GM18907 (cell line): Measurements from ENCODE around the gene ADD2.
"Not testable (repeated sequence)": the region's sequence is repeated elsewhere in the genome, so short reads cannot be mapped to it uniquely, and the experiment has no call there.

Experiments used
- ATAC-seq: cut with Tn5 transposase; IDR thresholded peaks from one replicate; pipeline ENCODE4 v1.9.1; 2021; ENCODE audit warnings: mild to moderate bottlenecking, moderate library complexity; ENCODE audit not compliant: unreplicated experiment

Gene ADD2

GRCh38 chr2:70753902-70754301 is 14.1 kb downstream of the ADD2 start:
- no peak for ATAC-seq

GRCh38 chr2:70753031-70753430 is 15.0 kb downstream of the ADD2 start:
- no peak for ATAC-seq

DNA sequence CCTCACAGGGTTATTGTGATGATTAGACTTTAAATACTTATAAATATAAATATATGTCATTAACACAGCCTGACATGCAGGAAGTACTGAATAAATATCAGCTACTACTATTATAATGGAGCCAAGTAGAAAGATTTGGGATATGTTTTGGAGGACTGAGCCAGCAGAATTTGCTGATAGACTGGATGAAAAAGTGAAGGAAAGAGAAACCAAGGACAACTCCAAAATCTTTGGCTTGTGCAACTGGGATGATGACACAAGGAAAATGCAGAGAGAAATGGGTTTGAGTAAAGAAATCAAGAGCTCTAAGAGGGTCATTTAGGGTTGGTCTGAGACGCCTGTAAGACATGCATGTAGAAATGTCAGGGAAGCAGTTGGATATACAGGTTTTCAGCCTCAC is 15.6 kb downstream of the ADD2 start:
- no peak for ATAC-seq

- no peak for ATAC-seq
Measured at GRCh38 chr2:70751881-70752280, 16.1 kb downstream of the ADD2 start.

DNA sequence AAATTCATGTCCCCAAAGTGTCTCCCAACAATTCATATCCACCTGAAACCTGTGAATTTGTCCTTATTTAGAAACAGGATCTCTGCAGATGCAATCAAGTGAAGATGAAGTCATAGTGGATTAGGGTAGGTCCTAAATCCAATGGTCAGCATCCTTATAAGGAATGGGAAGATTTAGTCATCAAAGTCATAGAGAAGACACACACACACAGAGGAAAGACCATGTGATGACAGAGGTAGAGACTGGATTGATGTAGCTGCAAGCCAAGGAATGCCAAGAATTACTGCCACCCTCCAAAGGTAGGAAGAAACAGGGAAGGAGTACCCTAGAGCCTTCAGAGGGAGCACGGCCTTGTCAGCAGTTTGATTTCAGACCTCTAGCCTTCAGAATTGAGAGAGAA is 17.7 kb downstream of the ADD2 start:
- no peak for ATAC-seq

DNA sequence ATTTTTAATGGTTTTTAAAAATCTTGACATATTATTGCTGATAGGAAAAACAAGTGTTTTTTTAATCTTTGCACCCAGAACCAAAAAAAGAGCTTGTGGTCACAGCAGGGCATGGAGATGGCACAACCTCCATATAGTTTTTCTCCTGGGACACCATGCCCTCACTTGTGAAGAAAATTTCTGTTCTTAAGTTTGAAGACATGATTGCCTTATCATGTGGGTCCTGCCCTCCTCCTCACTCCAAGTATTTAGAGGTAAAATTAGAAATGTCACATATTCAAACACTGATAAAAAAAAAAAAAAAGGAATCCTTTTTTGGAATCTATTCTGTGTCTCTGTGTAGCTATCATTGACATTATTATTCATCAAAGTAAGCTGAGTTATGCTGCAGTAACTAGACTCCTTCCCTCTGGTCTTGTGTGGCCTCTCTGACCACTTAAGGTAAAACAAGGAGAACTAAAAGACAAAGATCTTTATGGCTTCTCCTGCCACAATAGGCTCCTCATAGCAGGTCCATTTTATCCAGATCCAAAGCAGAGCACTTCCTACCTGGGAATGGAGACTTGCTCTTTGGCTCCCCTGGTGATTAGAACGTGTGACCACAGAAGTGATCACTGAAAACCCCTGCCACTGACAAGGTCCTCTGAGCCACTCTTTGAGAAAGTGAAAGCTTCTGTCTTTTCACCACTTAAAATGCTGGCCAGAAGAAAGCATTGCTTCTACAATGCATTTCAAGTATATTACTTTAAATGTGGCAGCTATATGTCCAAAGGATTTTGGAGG is 19.8 kb downstream of the ADD2 start:
- no peak for ATAC-seq

DNA sequence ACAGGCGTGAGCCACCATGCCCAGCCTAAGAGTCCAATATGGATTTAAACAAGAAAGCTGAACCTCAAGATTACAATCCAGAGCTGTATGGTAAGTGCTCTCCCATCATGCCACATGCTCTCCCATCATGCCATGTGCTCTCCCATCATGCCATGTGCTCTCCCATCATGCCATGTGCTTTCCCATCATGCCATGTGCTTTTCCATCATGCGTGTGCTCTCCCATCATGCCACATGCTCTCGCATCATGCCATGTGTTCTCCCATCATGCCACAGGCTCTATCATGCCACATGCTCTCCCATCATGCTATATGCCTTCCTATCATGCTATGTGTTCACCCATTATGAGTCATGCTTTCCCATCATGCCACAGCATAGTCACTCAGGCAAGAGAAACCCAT is 20.7 kb downstream of the ADD2 start:
- no peak for ATAC-seq

DNA sequence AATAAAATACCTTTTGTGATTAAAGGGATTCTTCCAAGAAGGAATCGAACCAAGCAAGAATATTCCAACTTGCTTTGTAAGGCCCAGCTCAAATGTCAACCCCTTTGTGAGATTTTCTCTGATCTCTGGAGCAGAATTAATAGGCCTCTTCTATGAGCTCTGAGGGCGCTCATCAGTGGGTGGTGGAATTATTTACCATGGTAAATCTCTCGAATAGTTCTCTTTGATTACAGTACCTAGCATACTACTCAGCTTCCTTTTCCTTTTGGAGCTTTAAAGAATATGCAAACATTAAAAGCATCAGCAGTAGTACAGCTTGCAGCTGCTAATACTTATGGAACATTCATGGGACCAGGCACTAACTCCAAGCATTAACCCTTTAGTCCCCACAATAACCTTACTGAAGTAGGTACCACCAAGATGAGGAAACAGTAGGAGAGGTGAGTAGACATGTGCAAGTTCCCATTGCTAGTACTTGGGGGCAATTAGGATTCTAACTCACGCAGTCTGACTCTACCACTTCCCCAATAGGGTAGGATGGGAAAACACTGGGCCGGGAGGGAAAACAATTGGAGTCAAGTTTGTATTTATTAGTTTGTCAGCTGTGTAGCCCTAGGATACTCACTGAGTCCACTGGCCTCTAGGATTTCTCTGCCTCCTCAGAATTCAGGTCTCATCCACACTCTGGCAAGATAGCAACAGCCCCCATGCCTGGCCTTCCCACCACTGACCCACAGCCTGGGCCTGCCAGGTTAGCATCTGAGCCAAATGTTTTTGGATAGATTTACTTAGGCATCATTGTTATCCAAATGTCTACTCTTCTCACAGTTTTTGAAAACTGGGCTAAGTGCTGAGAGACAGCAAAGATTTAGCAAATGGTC is 21.7 kb downstream of the ADD2 start:
- no peak for ATAC-seq

DNA sequence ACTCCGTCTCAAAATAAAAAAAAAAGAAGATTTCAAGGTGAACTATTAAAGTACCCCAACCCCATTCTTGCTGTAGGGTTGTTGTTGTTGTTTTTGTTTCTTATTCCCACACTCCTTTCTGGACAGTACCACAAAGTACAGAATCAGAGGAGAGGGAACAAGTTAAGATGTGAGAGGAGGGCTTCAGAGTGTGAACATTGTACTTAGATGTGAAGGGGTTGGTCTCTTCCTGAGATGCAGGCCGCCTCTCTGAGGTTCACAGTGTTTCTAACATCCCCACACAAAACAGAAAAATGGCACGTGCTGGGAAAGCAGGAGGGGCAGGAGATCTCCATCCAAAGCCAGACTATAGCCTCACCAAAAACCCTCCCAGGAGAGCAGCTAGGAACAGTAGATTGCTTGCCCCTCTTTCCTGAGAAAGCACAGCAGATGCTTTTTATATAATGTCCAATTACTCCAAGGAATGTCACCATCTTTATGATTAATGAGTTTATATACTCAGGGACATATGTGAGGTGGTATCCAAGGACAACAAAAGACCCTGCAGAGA is 22.6 kb downstream of the ADD2 start:
- ATAC-seq = no peak

- ATAC-seq = no peak
Measured at GRCh38 chr2:70744397-70744796, 23.6 kb downstream of the ADD2 start.

- no peak for ATAC-seq
Measured at GRCh38 chr2:70743677-70744076, 24.3 kb downstream of the ADD2 start.

- ATAC-seq = no peak
Measured at GRCh38 chr2:70743068-70743467, 24.9 kb downstream of the ADD2 start.

GRCh38 chr2:70739492-70739891 is 28.5 kb downstream of the ADD2 start:
- ATAC-seq = not testable (repeated sequence)

- no peak for ATAC-seq
Measured at GRCh38 chr2:70738159-70738558, 29.8 kb downstream of the ADD2 start.

- no peak for ATAC-seq
Measured at GRCh38 chr2:70735071-70735470, 32.9 kb downstream of the ADD2 start.

- no peak for ATAC-seq
Measured at GRCh38 chr2:70733646-70734180, 34.3 kb downstream of the ADD2 start.

- ATAC-seq = no peak
Measured at GRCh38 chr2:70732766-70733645, 35.0 kb downstream of the ADD2 start.

DNA sequence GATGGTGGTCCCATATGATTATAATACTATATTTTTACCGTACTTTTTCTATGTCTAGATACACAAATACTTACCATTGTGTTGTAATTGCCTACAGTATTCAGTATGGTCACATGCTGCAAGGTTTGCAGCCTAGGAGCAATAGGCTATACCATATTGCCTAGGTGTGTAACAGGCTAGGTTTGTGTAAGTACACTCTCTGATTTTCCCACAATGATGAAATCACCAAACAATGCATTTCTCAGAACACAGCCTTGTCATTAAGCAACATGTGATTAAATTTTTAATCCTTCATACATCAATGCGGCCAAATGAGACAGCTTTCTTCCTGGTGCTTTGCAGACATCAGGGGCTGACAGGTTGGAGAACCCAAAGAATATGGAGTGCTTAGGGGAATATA is 37.3 kb downstream of the ADD2 start:
- ATAC-seq = no peak

DNA sequence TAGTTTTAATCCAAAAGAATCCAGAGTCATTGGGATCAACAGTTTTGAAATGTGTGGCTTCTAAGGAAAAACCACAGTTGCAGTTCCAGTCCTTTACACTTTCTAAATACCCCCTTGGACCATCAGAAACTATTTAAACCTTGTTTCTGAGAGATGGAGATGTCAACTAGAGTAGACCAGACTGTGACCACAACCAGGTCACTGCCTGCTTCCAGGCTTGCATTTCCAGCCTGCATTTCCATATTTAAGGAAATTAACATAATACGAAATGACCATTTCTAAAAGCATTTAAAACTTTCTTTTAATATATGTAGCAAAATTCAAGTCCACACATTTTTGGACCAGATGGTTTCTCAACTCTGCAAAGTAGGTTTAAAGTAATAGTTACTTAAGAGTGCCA is 38.4 kb downstream of the ADD2 start:
- ATAC-seq = no peak

DNA sequence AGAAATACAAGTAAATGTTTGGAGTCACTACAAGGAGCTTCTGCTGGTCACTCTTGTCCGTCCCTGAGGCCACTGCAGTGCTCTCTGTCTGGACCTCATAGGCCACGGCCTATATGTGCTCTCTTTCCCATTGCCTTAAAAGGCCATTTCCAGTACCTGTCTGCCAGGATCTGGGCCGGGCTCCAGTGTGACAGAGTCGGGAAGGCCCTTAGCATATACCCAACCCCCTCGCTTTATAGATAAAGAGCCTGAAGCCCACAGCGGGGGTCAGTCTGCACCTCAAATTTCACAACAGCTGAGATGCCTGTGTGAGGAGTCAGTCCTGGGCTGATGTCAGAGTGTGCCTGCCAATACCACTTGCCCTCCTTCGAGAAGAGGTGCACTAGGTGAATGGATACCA is 39.9 kb downstream of the ADD2 start:
- no peak for ATAC-seq
